ENCODE data around the gene CSTF1.

The CSTF1 gene

GRCh38 chr20:56359212-56360132, 33.0 kb upstream of the CSTF1 start:
- no peak for TF ChIP-seq CTCF (IDR thresholded peaks at IDR 0.05; ENCODE audit: insufficient read depth, missing control alignments)
- no peak for DNase-seq (ENCODE audit: insufficient read length, low spot score)
- FAIRE-seq, result no peak

- DNase-seq (ENCODE audit: insufficient read length, low spot score) (no peak), FAIRE-seq (no peak)
- TF ChIP-seq CTCF (IDR thresholded peaks at IDR 0.05; ENCODE audit: insufficient read depth, missing control alignments), result no peak
Observed at GRCh38 chr20:56360133-56360907, 32.1 kb upstream of the CSTF1 start.

- no peak for DNase-seq (ENCODE audit: insufficient read length, low spot score)
- FAIRE-seq, result no peak
- TF ChIP-seq CTCF (IDR thresholded peaks at IDR 0.05; ENCODE audit: insufficient read depth, missing control alignments), result no peak
Observed at GRCh38 chr20:56360908-56361205, 31.6 kb upstream of the CSTF1 start.

GRCh38 chr20:56361900-56362299, 30.5 kb upstream of the CSTF1 start:
- DNase-seq (ENCODE audit: insufficient read length, low spot score), result no peak
- TF ChIP-seq CTCF (IDR thresholded peaks at IDR 0.05; ENCODE audit: insufficient read depth, missing control alignments), result no peak
- FAIRE-seq, result no peak

- FAIRE-seq (no peak), DNase-seq (ENCODE audit: insufficient read length, low spot score) (no peak)
- TF ChIP-seq CTCF (IDR thresholded peaks at IDR 0.05; ENCODE audit: insufficient read depth, missing control alignments), result no peak
Observed at GRCh38 chr20:56362833-56363413, 29.5 kb upstream of the CSTF1 start.

GRCh38 chr20:56363491-56363890, 29.0 kb upstream of the CSTF1 start:
- no peak for FAIRE-seq
- TF ChIP-seq CTCF (IDR thresholded peaks at IDR 0.05; ENCODE audit: insufficient read depth, missing control alignments), result no peak

More at GRCh38 chr20:56363491-56363890, 29.0 kb upstream of the CSTF1 start:
- no peak for DNase-seq (ENCODE audit: insufficient read length, low spot score)
